ENCODE data around the gene CALHM6. TPM values are rescaled to one million over a fixed set of nuclear protein-coding genes. Genes with fewer than 3 reads are reported as not detected.

CALHM6 gene
- 0.20 TPM for total RNA-seq

DNA sequence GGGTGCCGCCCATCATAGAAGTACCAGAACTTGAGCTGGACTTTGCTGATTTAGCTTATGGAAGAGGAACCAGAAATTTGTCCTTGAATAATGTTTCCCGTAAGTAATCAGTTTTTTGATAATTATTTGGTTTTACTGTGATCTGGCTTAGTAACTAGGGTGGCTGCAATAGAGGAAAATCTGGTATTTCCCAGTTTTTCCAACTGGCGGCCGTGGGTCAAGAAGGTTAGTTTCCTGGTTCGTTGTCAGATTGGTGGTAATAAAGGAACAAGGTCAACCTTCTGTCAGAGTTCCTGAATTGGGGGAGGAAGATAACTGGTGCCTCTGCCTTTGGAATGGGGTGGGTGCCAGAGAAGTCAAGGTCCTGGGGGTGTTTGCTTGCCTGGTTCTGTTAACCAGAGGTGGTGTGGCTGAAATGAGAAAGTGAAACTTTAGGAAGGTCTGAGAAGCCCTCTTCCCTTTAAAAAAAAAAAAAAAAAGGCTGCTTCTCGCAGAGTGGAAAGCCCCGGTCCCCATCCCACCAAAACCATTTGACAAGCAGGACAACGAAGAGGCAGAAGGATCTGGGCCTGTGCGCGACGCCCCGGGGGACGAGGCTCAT is at the start of gene CALHM6:
Gene CALHM6, plus strand, starts transcription at position 45 of the 601 bp plus-strand sequence. Its CDS starts 555 bp downstream, at position 600.
- ATAC-seq, result no peak

- no peak for ATAC-seq
Observed at GRCh38 chr6:116412270-116412669, 48.9 kb upstream of the CALHM6 start.

GRCh38 chr6:116413357-116413756 is 47.8 kb upstream of the CALHM6 start:
- no peak for ATAC-seq

DNA sequence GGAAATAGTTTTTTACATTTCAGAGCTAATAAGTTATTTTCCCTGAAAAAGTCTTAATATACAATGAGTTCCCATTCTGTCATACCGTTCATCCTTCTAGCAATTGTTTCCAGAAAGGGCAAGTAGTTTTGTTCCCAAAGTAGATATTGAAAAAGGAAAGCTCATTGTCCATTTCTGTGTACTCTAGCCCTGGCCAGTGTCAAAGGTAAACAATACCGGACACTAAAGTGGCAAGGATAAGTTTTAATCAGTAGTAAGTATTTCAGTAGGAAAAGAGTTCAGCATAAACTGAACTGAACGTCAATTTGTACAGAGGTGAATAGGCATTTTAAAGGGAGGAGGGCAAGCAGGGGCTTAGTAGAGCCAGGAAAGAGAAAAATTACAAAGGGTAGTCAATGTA is 43.5 kb upstream of the CALHM6 start:
- no peak for ATAC-seq

DNA sequence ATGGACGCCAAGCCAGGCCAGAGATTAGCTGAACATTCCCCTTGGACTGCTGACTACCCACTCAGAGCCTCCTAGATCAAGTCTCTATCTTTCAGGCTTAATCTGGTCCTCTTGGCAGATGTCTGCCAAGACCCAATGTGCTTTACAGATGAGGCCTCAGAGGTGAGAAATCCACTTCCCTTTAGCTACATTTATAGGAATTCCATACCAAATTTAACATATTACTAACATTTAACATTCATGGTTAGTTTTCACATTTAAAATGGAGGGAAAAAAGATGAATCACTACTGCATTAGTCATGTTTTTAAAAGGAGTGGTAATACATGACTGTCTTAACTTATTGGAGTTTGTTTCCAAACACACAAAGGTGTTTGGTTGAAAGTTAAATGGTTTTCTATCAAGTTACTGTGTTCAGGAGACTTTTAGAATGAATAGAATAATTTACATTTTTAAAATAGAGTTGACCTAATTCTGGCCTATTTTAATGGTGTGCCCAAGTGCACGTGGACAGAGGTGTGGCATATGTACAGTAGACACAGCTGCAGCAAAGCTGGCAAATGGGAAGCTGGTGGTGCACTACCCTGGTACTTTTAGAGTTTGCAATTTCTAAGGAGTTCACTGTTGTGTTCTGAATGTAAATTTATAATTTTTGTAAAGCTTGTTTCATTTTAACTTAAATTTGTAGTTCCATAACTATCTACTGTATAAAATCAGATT is 41.9 kb upstream of the CALHM6 start:
- ATAC-seq, result peak; percentile 59

GRCh38 chr6:116420341-116420740 is 40.8 kb upstream of the CALHM6 start:
- ATAC-seq, result no peak

DNA sequence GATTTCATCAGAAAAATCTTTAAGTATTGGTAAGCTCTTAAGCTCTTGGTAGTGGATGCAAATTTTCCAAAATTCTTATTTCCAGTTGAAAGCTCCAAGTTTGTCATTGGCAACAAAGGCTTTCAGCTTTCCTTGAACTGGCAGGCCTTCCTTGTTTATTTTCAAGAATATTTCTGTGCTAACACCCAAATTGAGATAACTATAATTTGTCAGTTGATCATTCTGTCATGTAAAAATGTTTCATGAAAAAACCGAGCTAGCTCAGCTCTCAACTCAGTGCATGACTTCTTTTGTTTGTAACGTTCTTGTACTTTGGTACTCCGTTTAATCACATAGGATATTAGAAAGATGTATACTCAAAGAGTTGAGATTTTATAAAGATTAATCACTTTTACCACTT is 38.9 kb upstream of the CALHM6 start:
- ATAC-seq, result no peak

DNA sequence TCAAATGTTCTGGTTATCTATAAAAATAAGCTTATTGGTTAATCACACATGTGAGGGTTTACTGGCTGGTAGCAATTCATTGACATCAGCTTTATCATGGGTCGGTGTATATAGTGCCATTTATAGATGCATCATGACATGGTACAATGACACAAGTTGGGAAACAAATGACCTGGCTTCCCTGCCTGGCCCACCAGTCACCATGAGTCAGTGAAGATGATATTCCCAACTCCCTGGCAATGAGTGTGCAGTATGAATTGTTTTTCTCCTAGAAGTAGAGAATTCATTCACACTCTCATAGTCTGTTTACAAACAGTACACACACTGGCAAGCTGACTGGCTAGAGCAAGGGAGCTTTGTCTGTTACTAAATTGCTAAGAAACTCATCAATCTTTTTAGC is 37.2 kb upstream of the CALHM6 start:
- ATAC-seq, result no peak

GRCh38 chr6:116426551-116426950 is 34.6 kb upstream of the CALHM6 start:
- ATAC-seq, result peak; percentile 97

- no peak for ATAC-seq
Observed at GRCh38 chr6:116429111-116429510, 32.1 kb upstream of the CALHM6 start.

DNA sequence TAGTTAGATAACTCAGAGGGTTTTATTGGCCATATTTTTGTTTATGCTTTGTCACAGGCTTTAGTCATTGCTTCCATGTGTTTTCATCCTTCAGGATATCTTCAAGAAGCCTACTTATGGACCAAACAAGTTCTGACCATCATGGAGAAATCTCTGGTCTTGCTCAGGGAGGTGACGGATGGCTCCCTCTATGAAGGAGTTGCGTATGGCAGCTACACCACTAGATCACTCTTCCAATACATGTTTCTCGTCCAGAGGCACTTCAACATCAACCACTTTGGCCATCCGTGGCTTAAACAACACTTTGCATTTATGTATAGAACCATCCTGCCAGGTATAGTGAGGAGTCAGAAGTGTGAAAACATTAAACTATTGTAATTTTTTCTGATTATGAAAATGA is 30.3 kb upstream of the CALHM6 start:
- no peak for ATAC-seq

DNA sequence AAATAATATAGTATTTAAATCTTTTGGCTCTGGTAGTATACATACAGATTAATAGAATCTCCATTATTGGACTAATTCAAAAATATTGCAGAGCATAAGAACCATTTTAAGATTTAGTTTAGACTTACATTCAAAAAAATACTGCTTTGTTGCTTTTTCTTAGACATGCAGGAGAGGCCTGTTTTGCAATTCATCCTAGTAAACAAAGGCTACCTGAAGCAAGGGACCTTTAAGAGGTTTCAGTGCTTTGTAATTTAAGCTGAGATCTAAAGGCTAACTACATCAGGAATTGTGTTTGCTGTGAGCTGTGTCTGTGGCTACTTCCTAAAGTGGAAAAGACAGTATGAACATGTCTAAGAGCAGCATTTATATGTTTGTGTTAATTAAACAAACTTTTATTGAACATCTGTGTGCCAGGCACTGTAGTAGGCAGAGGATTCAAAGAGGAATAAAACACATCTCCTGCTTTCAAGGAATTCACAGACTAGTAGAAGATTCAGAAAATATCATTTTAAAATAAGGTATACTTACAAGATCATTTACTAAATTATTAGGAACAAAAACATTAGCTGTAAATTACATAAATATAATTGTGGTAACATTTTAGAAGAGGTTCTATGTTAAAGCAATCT is 29.1 kb upstream of the CALHM6 start:
- no peak for ATAC-seq

DNA sequence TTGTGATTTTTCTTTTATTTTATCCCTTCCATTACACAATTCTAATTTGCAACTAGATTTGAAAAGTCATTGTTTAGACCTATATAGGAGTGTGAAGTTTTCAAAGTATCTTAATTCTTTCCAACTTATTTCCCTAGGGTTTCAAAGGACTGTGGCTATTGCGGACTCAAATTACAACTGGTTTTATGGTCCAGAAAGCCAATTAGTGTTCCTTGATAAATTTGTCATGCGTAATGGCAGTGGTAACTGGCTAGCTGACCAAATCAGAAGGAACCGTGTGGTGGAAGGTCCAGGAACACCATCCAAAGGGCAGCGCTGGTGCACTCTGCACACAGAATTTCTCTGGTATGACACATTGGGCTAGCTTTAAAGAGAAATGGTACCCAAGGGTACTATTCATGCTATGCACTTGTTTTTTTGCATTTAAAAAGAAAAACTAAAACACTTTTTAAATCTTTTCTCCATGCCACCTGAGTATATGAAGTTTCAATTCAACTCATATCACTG is 27.9 kb upstream of the CALHM6 start:
- no peak for ATAC-seq

GRCh38 chr6:116434056-116434725 is 27.0 kb upstream of the CALHM6 start:
- no peak for ATAC-seq

DNA sequence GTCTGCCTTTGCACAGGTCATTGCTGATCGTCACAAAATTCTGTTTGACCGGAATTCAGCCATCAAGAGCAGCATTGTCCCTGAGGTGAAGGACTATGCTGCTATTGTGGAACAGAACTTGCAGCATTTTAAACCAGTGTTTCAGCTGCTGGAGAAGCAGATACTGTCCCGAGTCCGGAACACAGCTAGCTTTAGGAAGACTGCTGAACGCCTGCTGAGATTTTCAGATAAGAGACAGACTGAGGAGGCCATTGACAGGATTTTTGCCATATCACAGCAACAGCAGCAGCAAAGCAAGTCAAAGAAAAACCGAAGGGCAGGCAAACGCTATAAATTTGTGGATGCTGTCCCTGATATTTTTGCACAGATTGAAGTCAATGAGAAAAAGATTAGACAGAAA is 24.6 kb upstream of the CALHM6 start:
- no peak for ATAC-seq

GRCh38 chr6:116437656-116438055 is 23.5 kb upstream of the CALHM6 start:
- ATAC-seq, result no peak

DNA sequence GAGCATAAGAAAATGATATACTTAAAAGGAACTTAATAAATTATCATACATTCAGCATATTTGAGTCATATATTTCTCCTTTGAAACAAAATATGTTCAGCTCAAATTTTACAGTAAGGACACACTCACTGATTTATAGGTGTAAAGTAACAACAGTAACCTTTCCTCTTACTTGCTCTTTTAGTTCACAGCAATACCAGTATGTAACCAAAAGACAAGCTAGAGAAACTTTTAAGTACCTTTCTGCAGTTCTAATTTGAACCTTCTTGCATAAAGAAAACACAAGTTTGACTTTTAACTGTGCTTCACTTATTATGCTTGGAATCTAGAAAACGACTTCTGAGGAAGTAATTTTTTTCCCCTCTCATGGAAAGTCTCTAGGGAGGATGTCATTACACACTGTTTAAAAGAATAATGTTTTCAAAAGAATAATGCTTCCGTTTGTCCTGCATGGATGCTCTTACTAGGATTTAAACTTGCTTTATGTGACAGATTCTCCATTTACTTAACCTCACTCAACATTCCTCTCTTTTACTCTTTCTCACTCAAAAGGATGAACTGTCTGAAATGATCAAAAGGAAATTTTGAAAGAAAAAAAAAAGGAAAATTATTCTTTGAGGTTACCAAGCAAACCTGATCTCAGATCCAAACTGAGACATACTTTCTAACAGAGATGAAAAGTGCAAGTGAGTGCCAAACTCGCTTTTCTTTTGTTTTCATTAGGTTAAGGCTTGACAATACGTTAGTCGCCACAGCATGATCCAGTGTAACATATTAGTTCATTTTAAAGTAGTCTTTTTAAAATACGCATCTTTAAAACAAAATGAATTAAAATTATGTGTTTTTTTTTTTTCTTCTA is 22.4 kb upstream of the CALHM6 start:
- no peak for ATAC-seq

DNA sequence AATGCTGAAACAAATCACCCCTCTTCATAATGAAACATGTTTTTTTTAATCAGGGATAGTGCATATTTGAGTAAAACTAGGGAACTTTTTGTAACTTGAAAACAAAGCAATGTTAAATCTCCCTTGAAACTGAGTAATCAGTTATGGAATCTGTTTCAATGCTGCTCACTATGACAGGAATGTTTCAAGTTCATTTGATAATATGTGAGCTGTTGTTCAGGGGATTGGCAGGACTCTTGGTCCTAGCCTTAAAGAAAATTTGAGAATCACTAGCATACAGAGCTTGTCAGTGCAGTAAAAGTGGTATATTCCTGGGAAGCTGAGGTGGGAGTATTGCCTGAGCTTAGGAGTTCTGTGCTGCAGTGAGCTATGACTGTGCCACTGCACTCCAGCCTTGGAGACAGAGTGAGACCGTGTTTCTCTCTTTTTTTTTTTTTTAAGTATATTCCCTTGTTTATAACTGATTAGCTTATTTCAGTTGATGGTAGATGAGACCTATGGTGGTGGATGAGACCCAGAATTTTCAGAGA is 21.6 kb upstream of the CALHM6 start:
- no peak for ATAC-seq

- no peak for ATAC-seq
Observed at GRCh38 chr6:116443105-116443504, 18.1 kb upstream of the CALHM6 start.

- peak; percentile 66 for ATAC-seq
Observed at GRCh38 chr6:116444092-116444491, 17.1 kb upstream of the CALHM6 start.

GRCh38 chr6:116444575-116444974 is 16.6 kb upstream of the CALHM6 start:
- no peak for ATAC-seq

- no peak for ATAC-seq
Observed at GRCh38 chr6:116445102-116445501, 16.1 kb upstream of the CALHM6 start.

All from esophagus mucosa (tissue), 1 donor.